Activated naive CD4-positive, alpha-beta T cell treated with anti-CD3 and anti-CD28 coated beads, Interleukin-2, amount 50 U/mL, for 24 hours (primary cell): Measurements from ENCODE around the gene TPBGL.

ENCODE experiments used
- H3K27ac Mint-ChIP-seq: one replicate; pipeline ENCODE4 v1.8.0; 2021; ENCODE audit warnings: mild to moderate bottlenecking, mixed read lengths
- H3K27me3 Mint-ChIP-seq: one replicate; pipeline ENCODE4 v1.8.0; 2021; ENCODE audit warnings: mixed read lengths
- H3K36me3 Mint-ChIP-seq: one replicate; pipeline ENCODE4 v1.8.0; 2021; ENCODE audit warnings: mixed read lengths
- H3K4me1 Mint-ChIP-seq: one replicate; pipeline ENCODE4 v1.8.0; 2021; ENCODE audit warnings: mixed read lengths
- H3K4me3 Mint-ChIP-seq: one replicate; pipeline ENCODE4 v1.8.0; 2021; ENCODE audit warnings: mild to moderate bottlenecking, mixed read lengths
- H3K9me3 Mint-ChIP-seq: one replicate; pipeline ENCODE4 v1.8.0; 2021; ENCODE audit warnings: mixed read lengths

TPBGL gene

DNA sequence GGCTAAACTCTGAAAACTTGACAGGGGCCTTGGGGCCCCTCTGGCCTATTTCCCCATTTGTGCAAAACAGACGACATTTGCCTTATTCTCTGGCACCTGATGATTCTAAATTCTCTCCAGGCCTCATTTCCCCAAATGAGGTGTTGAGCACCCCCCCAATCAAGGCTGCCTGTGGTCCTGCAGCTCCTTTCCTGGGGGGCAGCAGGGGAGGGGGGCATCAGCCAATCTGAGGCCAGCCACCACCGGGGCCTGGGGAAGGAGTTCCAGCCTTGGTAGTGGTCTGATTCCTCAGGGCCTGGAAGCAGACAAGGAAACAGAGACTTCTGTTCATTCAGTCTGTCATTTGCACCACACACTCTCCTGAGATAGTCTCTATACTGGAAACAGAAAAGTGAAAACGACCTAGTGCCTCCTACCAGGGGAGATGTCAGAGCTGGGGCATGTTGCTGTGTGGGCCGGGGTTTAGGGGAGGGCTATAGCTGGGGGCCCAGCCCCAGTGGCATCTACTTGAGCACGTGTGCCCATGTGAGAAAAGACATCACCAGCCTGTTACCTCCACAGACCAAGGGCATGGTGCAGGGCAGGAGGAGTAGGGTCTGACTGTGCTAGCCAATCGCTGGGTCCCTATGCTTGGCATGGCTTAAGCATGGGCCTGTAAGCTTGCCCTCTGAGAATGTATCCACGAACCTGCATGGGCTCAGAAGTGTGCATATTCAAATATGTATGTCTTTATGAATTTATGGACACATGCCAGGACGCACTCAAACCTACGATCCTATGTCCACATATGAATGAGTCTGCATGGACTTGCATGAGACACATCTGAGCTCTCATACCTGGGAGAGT, 1.8 kb upstream of the TPBGL start:
- no peak overlapping the region for H3K27ac Mint-ChIP-seq
- peaks cover 14% of the 10 kb centered on the region for H3K4me1 Mint-ChIP-seq
- peaks cover 19% of the 10 kb centered on the region for H3K27me3 Mint-ChIP-seq
- H3K9me3 Mint-ChIP-seq: peaks cover under 1% of the 10 kb centered on the region
- no peak overlapping the region for H3K4me3 Mint-ChIP-seq
- H3K36me3 Mint-ChIP-seq: no peaks in the 10 kb centered on the region

DNA sequence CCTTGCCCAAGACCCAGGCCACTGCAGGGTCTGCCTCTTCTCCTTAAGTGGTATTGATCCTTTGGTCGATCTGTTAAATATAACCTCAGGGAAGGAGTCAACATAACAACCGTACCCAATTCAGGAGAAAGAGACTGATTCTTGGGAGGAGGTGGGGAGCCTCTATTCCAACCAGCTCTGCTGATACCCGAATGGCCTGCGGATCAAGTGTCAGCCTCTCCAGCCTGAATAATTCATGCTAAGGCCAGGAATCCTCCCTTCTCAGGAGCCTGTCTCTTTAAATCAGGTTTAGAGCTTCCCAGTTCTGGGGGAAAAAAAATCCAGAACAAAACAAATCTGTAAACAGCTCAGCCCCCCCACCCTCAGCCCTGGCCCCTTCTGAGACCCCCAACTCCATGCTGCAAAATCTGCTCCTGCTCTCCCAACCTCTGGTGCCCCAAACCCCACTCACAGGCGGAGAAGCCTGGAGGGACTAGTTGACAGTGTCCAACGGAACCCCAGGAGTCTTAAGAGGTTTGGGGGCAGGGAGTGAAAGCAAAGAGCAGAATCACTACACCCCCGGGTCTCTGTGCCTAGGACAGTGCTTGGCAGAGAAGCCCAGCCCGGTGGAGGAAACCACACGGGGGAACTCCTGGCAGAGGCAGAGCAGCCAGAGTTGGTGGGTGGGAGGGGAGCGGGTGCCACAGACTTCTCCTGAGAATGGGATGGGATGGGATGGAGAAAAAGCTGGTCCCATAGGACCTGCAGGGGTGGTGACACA, 863 bp upstream of the TPBGL start:
- Mint-ChIP-seq H3K4me1 (peaks cover 14% of the 10 kb centered on the region), H3K4me3 (peak overlapping the region; percentile 80), H3K27me3 (peaks cover 19% of the 10 kb centered on the region), H3K9me3 (no peaks in the 10 kb centered on the region), H3K36me3 (no peaks in the 10 kb centered on the region), H3K27ac (no peak overlapping the region)

GRCh38 chr11:75241036-75241905, 697 bp downstream of the TPBGL start:
- H3K9me3 Mint-ChIP-seq: no peaks in the 10 kb centered on the region
- H3K4me3 Mint-ChIP-seq: peak overlapping the region; percentile 80
- H3K36me3 Mint-ChIP-seq: no peaks in the 10 kb centered on the region
- H3K27ac Mint-ChIP-seq: no peak overlapping the region
- peaks cover 14% of the 10 kb centered on the region for H3K4me1 Mint-ChIP-seq
- peaks cover 17% of the 10 kb centered on the region for H3K27me3 Mint-ChIP-seq

DNA sequence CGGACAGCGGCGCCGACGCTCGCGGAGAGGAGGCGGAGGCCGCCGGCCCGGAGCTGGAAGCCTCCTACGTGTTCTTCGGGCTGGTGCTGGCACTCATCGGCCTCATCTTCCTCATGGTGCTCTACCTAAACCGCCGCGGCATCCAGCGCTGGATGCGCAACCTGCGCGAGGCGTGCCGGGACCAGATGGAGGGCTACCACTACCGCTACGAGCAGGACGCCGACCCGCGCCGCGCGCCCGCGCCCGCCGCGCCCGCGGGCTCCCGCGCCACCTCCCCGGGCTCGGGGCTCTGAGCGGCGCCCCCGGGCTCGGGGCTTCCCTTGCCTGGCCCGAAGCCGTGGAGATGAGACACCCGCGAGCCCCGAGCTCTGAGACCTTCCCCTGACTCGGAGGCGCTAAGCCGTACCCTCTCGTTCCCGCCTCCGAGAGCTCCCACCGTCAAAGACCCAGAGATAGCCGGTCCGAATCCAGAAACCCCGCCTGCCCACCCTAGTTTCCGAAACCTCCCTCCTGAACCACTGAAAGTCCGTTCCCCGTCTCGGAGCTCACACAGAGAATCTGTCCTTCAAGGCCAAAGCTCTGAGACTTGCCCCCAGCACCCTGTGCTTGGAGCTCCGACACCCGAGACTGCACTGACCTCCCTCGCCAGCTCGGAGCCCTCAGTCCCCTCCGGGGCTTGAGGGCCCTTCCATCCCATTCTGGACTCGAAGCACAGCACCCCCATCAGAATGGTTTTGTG, 1.5 kb downstream of the TPBGL start:
- peaks cover 17% of the 10 kb centered on the region for H3K27me3 Mint-ChIP-seq
- no peaks in the 10 kb centered on the region for H3K36me3 Mint-ChIP-seq
- peaks cover 14% of the 10 kb centered on the region for H3K4me1 Mint-ChIP-seq
- peak overlapping the region; percentile 46 for H3K27ac Mint-ChIP-seq
- H3K4me3 Mint-ChIP-seq: peak overlapping the region; percentile 81
- H3K9me3 Mint-ChIP-seq: no peaks in the 10 kb centered on the region

GRCh38 chr11:75242722-75243600, 2.4 kb downstream of the TPBGL start:
- no peak overlapping the region for H3K27ac Mint-ChIP-seq
- peaks cover 14% of the 10 kb centered on the region for H3K4me1 Mint-ChIP-seq
- peaks cover 17% of the 10 kb centered on the region for H3K27me3 Mint-ChIP-seq
- H3K36me3 Mint-ChIP-seq: no peaks in the 10 kb centered on the region
- no peaks in the 10 kb centered on the region for H3K9me3 Mint-ChIP-seq
- peak overlapping the region; percentile 81 for H3K4me3 Mint-ChIP-seq

DNA sequence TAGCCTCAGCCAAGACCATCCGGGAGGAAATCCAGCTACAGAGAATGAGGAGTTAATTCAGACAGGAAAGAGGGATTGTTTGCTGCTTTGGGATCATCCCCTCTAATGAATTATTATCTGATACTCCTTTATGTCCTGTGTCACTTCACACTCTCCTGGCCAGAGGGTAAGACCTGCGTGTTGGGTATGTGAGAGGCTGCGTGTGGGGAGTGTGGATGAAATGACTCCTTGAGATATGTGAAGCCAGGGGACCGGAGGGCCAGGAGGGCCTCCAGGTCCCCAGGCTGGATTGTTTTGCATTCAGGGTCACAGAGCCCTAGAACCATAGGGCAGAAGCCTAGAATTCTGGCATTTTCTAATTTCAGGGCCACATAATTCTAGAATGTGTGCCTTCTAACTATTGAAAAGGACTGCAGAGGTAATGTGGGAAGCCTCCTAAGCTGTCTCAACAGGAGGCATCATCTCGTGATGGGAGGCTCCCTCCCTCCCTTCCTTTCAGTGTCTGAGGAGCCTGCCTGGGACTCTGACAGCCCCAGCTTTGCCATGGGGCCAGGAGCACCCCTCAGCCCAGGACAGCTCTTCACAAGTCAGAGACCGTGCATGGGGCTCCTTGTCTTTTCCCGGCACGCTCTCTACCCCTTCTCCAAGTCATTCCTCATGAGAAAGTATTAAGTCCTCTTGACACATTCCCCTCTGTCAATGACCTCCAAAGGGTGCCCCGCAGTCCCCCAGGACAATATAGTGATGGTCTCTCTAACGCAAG, 3.7 kb downstream of the TPBGL start:
- Mint-ChIP-seq H3K4me1 (peaks cover 19% of the 10 kb centered on the region), H3K36me3 (no peaks in the 10 kb centered on the region), H3K27me3 (peaks cover 16% of the 10 kb centered on the region), H3K9me3 (no peaks in the 10 kb centered on the region), H3K27ac (no peak overlapping the region), H3K4me3 (no peak overlapping the region)

- H3K4me3 Mint-ChIP-seq: no peak overlapping the region
- peaks cover 12% of the 10 kb centered on the region for H3K27me3 Mint-ChIP-seq
- H3K9me3 Mint-ChIP-seq: no peaks in the 10 kb centered on the region
- no peaks in the 10 kb centered on the region for H3K36me3 Mint-ChIP-seq
- H3K4me1 Mint-ChIP-seq: peaks cover 16% of the 10 kb centered on the region
- H3K27ac Mint-ChIP-seq: no peak overlapping the region
Observed at GRCh38 chr11:75245356-75246005, 4.9 kb downstream of the TPBGL start.

- H3K27me3 Mint-ChIP-seq: peaks cover 12% of the 10 kb centered on the region
- H3K36me3 Mint-ChIP-seq: no peaks in the 10 kb centered on the region
- peaks cover 16% of the 10 kb centered on the region for H3K4me1 Mint-ChIP-seq
- no peak overlapping the region for H3K27ac Mint-ChIP-seq
- no peaks in the 10 kb centered on the region for H3K9me3 Mint-ChIP-seq
- H3K4me3 Mint-ChIP-seq: no peak overlapping the region
Observed at GRCh38 chr11:75246006-75246670, 5.6 kb downstream of the TPBGL start.

- Mint-ChIP-seq H3K36me3 (no peaks in the 10 kb centered on the region), H3K4me1 (peaks cover 16% of the 10 kb centered on the region), H3K9me3 (no peaks in the 10 kb centered on the region), H3K4me3 (no peak overlapping the region), H3K27ac (no peak overlapping the region), H3K27me3 (peaks cover 12% of the 10 kb centered on the region)
Observed at GRCh38 chr11:75246671-75247350, 6.2 kb downstream of the TPBGL start.

DNA sequence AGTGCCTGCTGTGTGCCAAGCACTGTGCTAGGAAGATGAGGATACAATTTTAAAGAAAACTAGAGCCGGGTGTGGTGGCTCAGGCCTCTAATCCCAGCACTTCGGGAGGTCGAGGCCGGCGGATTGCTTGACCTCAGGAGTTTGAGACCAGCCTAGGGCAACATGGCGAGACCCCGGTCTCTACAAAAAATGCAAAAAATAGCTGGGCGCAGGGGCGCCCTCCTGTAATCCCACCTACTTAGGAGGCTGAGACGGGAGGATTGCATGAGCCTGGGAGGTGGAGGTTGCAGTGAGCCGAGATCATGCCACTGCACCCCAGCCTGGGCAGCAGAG, 8.3 kb downstream of the TPBGL start:
- no peaks in the 10 kb centered on the region for H3K9me3 Mint-ChIP-seq
- H3K4me1 Mint-ChIP-seq: peaks cover 5% of the 10 kb centered on the region
- peaks cover 2% of the 10 kb centered on the region for H3K27me3 Mint-ChIP-seq
- H3K4me3 Mint-ChIP-seq: no peak overlapping the region
- no peaks in the 10 kb centered on the region for H3K36me3 Mint-ChIP-seq
- no peak overlapping the region for H3K27ac Mint-ChIP-seq

DNA sequence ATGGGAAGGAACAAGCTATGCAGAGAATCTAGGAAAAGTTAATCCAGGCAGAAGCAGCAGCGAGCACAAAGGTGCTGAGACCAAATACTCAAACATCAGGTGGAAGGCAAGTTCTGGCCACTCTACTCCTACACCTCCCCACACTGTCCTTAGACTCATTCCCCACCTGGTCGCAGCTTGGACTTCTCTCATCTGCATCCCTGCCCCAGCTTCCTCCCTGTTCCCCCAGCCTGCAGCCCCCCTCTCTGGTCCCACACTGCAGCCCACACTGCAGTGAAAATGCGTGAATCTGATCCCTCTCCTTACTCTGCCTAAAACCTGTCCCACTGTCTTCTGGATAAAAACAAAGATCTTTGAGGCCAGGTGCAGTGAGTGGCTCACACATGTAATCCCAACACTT, 9.1 kb downstream of the TPBGL start:
- peaks cover 5% of the 10 kb centered on the region for H3K4me1 Mint-ChIP-seq
- H3K4me3 Mint-ChIP-seq: no peak overlapping the region
- H3K36me3 Mint-ChIP-seq: no peaks in the 10 kb centered on the region
- no peaks in the 10 kb centered on the region for H3K27me3 Mint-ChIP-seq
- H3K27ac Mint-ChIP-seq: no peak overlapping the region
- H3K9me3 Mint-ChIP-seq: no peaks in the 10 kb centered on the region

- Mint-ChIP-seq H3K4me1 (peaks cover 10% of the 10 kb centered on the region), H3K9me3 (no peaks in the 10 kb centered on the region), H3K36me3 (no peaks in the 10 kb centered on the region), H3K27ac (no peak overlapping the region), H3K4me3 (no peak overlapping the region), H3K27me3 (no peaks in the 10 kb centered on the region)
Observed at GRCh38 chr11:75254326-75254725, 13.8 kb downstream of the TPBGL start.
